Ishikawa (cell line): ENCODE data around the gene TMEM37.

Experiments used
- FOXM1 ChIP-seq: IDR thresholded peaks from 2 replicates; pipeline ENCODE4 v1.6.1; 2012; ENCODE audit warnings: low read depth, borderline replicate concordance
- RAD21 ChIP-seq: IDR thresholded peaks from 2 replicates; pipeline ENCODE4 v1.6.1; 2012; ENCODE audit warnings: low read depth
- TF ChIP-seq, protein P1 (sequence below): IDR thresholded peaks from 2 replicates; pipeline ENCODE4 v1.6.1; 2012; ENCODE audit warnings: low read depth, mild to moderate bottlenecking

DNA sequence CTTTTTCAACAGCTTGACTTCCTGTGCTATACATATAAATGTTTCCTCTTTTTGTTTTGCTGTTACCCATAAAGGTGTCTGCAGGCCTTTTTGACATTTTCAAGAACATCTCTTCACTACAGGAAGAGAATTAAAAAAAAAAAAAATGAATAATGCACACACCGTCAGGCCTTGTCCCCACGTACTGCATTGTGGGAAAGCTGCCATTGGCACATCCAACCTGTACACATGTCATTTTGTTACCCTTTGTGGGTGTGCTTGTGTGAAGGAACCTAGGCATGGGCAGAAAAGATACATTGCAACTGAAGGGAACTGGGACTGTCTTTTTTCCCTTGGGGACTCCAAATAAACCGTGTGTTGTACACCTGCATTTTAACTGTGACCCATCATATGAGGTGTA, 16.8 kb upstream of the TMEM37 start:
- TF ChIP-seq, protein P1, sequence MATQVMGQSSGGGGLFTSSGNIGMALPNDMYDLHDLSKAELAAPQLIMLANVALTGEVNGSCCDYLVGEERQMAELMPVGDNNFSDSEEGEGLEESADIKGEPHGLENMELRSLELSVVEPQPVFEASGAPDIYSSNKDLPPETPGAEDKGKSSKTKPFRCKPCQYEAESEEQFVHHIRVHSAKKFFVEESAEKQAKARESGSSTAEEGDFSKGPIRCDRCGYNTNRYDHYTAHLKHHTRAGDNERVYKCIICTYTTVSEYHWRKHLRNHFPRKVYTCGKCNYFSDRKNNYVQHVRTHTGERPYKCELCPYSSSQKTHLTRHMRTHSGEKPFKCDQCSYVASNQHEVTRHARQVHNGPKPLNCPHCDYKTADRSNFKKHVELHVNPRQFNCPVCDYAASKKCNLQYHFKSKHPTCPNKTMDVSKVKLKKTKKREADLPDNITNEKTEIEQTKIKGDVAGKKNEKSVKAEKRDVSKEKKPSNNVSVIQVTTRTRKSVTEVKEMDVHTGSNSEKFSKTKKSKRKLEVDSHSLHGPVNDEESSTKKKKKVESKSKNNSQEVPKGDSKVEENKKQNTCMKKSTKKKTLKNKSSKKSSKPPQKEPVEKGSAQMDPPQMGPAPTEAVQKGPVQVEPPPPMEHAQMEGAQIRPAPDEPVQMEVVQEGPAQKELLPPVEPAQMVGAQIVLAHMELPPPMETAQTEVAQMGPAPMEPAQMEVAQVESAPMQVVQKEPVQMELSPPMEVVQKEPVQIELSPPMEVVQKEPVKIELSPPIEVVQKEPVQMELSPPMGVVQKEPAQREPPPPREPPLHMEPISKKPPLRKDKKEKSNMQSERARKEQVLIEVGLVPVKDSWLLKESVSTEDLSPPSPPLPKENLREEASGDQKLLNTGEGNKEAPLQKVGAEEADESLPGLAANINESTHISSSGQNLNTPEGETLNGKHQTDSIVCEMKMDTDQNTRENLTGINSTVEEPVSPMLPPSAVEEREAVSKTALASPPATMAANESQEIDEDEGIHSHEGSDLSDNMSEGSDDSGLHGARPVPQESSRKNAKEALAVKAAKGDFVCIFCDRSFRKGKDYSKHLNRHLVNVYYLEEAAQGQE: no peak
- no peak for TF ChIP-seq RAD21
- TF ChIP-seq FOXM1: no peak
